ENCODE results near the gene PAX7. TPM values are rescaled to one million over a fixed set of nuclear protein-coding genes. Genes with fewer than 3 reads are reported as not detected.

Gene PAX7
- total RNA-seq, 4 donors from 2014 or later: not detected

DNA sequence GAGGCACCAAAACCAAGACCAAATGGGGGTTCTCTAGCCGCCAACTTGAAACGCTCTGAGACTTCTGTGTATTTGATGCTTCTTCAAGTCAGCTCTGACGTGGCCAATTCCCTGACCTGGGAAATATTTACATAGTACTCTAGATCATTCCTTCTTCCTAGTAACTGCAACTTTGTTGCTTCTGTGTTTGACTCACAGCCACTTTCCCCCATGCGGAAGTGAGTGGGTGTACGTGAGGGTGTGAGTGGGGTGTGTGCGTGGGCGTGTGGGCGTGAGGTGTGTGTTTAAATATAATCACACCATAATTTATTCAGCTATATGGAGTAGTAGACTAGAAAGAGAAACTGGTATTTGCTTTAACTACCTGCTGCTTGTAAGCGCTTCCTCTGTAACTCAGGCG, 117.8 kb downstream of the PAX7 start:
- TF ChIP-seq, protein P1, sequence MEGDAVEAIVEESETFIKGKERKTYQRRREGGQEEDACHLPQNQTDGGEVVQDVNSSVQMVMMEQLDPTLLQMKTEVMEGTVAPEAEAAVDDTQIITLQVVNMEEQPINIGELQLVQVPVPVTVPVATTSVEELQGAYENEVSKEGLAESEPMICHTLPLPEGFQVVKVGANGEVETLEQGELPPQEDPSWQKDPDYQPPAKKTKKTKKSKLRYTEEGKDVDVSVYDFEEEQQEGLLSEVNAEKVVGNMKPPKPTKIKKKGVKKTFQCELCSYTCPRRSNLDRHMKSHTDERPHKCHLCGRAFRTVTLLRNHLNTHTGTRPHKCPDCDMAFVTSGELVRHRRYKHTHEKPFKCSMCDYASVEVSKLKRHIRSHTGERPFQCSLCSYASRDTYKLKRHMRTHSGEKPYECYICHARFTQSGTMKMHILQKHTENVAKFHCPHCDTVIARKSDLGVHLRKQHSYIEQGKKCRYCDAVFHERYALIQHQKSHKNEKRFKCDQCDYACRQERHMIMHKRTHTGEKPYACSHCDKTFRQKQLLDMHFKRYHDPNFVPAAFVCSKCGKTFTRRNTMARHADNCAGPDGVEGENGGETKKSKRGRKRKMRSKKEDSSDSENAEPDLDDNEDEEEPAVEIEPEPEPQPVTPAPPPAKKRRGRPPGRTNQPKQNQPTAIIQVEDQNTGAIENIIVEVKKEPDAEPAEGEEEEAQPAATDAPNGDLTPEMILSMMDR (IDR thresholded peaks at IDR 0.05): no peak
- TF ChIP-seq EP300 (IDR thresholded peaks at IDR 0.05) (no peak), POLR2A (IDR thresholded peaks at IDR 0.05) (no peak)
- Histone ChIP-seq H3K36me3 (no peaks in the 10 kb centered on the region), H3K9me3 (peaks cover 0 to 24% (median 0%) of the 10 kb centered on the region in 4 donors), H3K27me3 (no peaks in the 10 kb centered on the region), H3K4me1 (no peaks in the 10 kb centered on the region), H3K27ac (no peak overlapping the region), H3K4me3 (no peak overlapping the region)
- no peak for DNase-seq (ENCODE audit: low spot score in 2 of 2)
- 73 to 76% methylated on average over 10 of the region's 10 CpGs for WGBS, 2 donors

DNA sequence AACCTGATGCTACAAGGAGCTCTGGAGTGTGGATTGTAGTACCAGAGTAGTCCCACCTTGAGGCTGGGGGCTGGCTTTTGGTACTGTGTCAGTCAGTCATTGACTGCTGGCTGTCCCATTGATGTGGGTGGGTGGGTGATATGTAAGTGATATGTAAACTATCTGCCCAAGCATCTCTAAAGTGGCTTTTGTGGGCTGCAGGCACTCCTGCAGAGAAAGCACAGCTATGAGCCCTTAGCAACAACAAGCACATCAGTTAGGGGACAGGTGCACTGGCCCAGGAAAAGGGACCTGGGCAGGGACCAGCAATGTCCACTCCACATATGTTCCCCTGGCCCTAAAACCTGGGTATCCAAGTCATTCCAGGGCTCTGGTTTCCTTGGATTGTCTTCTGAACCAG, 118.9 kb downstream of the PAX7 start:
- no peaks in the 10 kb centered on the region for H3K27me3 ChIP-seq
- no peak overlapping the region for H3K4me3 ChIP-seq
- no peak for DNase-seq (ENCODE audit: low spot score in 2 of 2)
- TF ChIP-seq, protein P1 (IDR thresholded peaks at IDR 0.05): no peak
- H3K27ac ChIP-seq: no peak overlapping the region
- no peaks in the 10 kb centered on the region for H3K4me1 ChIP-seq
- peaks cover 0 to 29% (median 0%) of the 10 kb centered on the region in 4 donors for H3K9me3 ChIP-seq
- H3K36me3 ChIP-seq: no peaks in the 10 kb centered on the region

DNA sequence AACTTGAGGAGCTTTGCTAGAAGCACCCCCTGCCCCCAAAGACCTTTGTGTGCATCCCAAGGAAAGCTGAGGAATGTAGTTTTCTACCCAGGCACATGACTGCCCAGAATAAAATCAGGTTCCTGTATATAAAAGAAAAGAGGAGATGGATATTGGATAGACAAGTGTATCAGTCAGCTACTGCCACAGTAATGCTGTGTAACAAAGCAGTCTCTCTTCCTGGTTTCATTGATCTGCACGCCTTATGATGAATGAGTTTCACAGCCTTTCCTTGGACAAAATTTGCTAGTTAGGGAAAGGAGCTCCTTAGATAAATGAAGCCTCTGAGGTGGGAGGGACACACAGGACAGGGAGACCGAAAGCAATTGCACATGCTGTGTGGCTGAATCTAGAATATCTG, 120.0 kb downstream of the PAX7 start:
- DNase-seq (ENCODE audit: low spot score in 2 of 2): no peak
- H3K9me3 ChIP-seq: peaks cover 0 to 38% (median 0%) of the 10 kb centered on the region in 4 donors
- no peak overlapping the region for H3K27ac ChIP-seq
- no peaks in the 10 kb centered on the region for H3K27me3 ChIP-seq
- WGBS, 2 donors: 84 to 85% methylated on average over 2 of the region's 2 CpGs
- H3K36me3 ChIP-seq: no peaks in the 10 kb centered on the region
- no peaks in the 10 kb centered on the region for H3K4me1 ChIP-seq
- no peak overlapping the region for H3K4me3 ChIP-seq
- TF ChIP-seq EP300 (IDR thresholded peaks at IDR 0.05) (no peak), POLR2A (IDR thresholded peaks at IDR 0.05) (no peak)
- TF ChIP-seq, protein P1 (IDR thresholded peaks at IDR 0.05): no peak

DNA sequence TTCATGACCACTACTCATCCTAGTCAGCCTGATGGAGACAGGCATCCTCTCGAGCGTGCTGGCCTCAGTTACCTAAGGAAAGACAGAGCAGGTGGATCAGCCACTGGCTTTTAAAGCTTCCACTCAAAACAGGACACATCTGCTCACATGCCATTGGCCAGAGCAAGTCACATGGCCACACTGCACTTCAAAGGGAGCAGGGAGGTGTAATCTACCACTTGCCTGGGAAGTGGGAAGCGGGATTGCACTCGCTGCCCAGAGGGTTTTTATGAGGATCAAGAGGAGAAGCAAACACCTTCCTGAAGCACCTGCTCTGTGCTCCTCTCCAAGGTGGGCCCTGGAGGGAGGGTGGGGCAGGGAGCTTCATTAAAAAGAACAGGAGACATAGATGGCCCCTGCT, 120.8 kb downstream of the PAX7 start:
- Histone ChIP-seq H3K27me3 (no peaks in the 10 kb centered on the region), H3K27ac (no peak overlapping the region), H3K9me3 (peaks cover 0 to 44% (median 0%) of the 10 kb centered on the region in 4 donors), H3K36me3 (no peaks in the 10 kb centered on the region), H3K4me1 (no peaks in the 10 kb centered on the region), H3K4me3 (no peak overlapping the region)
- 37 to 41% methylated on average over 4 of the region's 4 CpGs for WGBS, 2 donors
- no peak for TF ChIP-seq EP300 (IDR thresholded peaks at IDR 0.05)
- TF ChIP-seq POLR2A (IDR thresholded peaks at IDR 0.05): no peak
- TF ChIP-seq, protein P1 (IDR thresholded peaks at IDR 0.05): no peak
- DNase-seq (ENCODE audit: low spot score in 2 of 2): no peak

DNA sequence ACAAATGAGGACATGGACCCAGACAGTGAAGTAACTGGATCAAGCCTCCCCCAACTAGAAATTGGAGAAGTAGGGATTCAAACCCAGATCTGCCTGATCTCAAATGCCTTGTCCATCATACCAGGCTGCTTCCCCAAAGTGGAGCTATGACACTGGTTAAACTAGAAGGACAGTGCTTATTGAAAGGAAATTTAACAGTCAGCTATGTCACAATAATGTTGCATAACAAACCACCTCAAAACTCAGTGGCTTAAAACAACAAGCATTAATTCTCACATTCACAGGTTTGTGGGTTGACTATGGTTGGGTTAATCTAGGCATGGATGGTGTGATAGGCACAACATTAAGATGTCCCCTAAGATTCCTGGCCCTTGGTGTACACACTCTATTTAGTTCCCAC, 121.8 kb downstream of the PAX7 start:
- TF ChIP-seq POLR2A (IDR thresholded peaks at IDR 0.05) (no peak), EP300 (IDR thresholded peaks at IDR 0.05) (no peak)
- TF ChIP-seq, protein P1 (IDR thresholded peaks at IDR 0.05): no peak
- H3K9me3 ChIP-seq: peaks cover 0 to 50% (median 0%) of the 10 kb centered on the region in 4 donors
- H3K27ac ChIP-seq: no peak overlapping the region

More for the DNA sequence above, 121.8 kb downstream of the PAX7 start:
- H3K4me1 ChIP-seq: no peaks in the 10 kb centered on the region
- no peak overlapping the region for H3K4me3 ChIP-seq
- no peaks in the 10 kb centered on the region for H3K27me3 ChIP-seq
- no peak for DNase-seq (ENCODE audit: low spot score in 2 of 2)
- no peaks in the 10 kb centered on the region for H3K36me3 ChIP-seq
